ENCODE results near the gene FGF12. TPM values are rescaled to one million over a fixed set of nuclear protein-coding genes. Genes with fewer than 3 reads are reported as not detected.

The FGF12 gene
- total RNA-seq, 4 donors from 2014 or later, result 0.42 to 1.5 (median 0.62) TPM

DNA sequence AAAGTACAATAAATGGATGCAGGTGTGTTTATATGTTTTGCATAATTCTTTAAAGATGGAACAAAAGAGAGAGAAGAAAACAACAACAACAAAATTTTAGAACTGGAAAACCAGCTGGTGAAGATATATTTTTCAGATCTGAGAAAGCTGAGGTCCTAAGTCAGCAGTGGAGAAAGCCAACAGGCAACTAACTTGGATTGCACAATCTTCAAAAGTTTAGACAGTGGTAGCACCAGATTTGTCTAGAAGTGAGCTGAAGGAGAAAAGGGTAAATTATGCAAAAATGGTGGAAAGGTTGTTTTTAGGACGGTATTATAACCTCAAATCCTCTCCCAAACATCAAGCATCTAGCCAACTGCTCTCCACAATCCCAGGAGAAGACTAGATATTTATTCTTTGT is 17.0 kb downstream of the FGF12 start:
- Histone ChIP-seq H3K9me3 (no peaks in the 10 kb centered on the region), H3K27me3 (no peaks in the 10 kb centered on the region), H3K4me3 (no peak overlapping the region), H3K36me3 (no peaks in the 10 kb centered on the region), H3K4me1 (no peaks in the 10 kb centered on the region), H3K27ac (no peak overlapping the region)
- DNase-seq (ENCODE audit: low spot score in 2 of 2), result no peak
- WGBS, 2 donors, result 56 to 69% methylated on average over 1 of the region's 1 CpG
- TF ChIP-seq EP300 (IDR thresholded peaks at IDR 0.05) (no peak), CTCF (IDR thresholded peaks at IDR 0.05) (no peak), POLR2A (IDR thresholded peaks at IDR 0.05) (no peak)

DNA sequence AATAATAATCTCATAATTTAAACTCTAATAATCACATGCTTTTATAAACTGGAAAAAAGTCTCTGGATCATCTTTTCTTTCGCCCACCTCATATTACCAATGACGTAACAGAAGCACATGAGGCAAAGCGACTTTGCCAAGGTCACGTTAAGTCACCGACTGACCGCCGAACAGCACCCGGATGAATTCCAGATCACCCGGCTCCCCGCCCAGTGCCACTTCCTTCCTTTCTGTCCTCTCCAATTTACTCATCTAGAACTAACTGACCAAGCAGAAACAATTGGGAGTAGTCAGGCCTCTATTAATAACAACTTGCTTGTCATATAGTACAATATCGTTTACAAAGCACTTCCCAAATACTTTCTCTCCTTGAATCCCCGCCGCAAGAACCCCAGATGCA is 21.1 kb downstream of the FGF12 start:
- Histone ChIP-seq H3K9me3 (no peaks in the 10 kb centered on the region), H3K27me3 (no peaks in the 10 kb centered on the region), H3K27ac (no peak overlapping the region), H3K4me3 (no peak overlapping the region), H3K4me1 (no peaks in the 10 kb centered on the region), H3K36me3 (no peaks in the 10 kb centered on the region)
- no peak for DNase-seq (ENCODE audit: low spot score in 2 of 2)
- 89 to 90% methylated on average over 13 of the region's 13 CpGs for WGBS, 2 donors
- TF ChIP-seq POLR2A (IDR thresholded peaks at IDR 0.05), result no peak
- TF ChIP-seq EP300 (IDR thresholded peaks at IDR 0.05), result no peak
- no peak for TF ChIP-seq CTCF (IDR thresholded peaks at IDR 0.05)

GRCh38 chr3:192700885-192701284 is 26.5 kb downstream of the FGF12 start:
- no peak for DNase-seq (ENCODE audit: low spot score in 2 of 2)
- H3K4me1 ChIP-seq, result no peaks in the 10 kb centered on the region
- TF ChIP-seq EP300 (IDR thresholded peaks at IDR 0.05) (no peak), CTCF (IDR thresholded peaks at IDR 0.05) (no peak), POLR2A (IDR thresholded peaks at IDR 0.05) (no peak)
- no peaks in the 10 kb centered on the region for H3K27me3 ChIP-seq
- no peaks in the 10 kb centered on the region for H3K36me3 ChIP-seq
- no peak overlapping the region for H3K4me3 ChIP-seq
- H3K27ac ChIP-seq, result no peak overlapping the region
- H3K9me3 ChIP-seq, result no peaks in the 10 kb centered on the region

DNA sequence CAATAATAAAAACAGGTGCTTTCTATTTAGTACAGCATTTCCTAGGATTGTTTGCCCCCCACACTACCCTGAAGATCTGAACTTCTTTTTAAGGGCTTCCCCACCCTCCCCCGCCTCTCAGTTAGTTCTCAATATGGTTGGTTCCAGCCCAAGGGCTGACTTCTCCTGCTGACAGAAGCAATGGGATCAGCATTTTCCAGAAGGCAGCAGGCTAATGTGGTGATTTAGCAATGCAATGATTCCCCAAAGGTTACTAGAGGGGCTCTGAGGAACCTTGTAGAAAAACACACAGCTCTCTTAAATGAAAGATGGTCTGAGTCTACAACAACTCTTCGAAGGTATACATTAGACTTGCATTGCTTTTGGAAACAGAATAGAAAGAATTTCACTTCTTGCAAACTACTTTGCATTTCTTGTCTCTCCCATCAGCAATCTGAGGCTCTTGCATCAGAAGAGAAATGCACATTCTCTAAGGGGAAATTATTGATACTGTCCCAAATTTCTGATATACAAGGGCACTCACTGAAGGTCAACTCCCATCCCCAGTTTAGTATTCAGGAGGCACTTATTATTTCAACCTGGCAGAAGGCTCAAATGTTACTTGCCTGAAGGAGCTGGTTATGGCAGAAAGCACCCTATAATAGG is 30.3 kb downstream of the FGF12 start:
- WGBS, 2 donors, result 82 to 87% methylated on average over 2 of the region's 2 CpGs

More for the DNA sequence above, 30.3 kb downstream of the FGF12 start:
- Histone ChIP-seq H3K4me1 (no peaks in the 10 kb centered on the region), H3K36me3 (no peaks in the 10 kb centered on the region), H3K27me3 (no peaks in the 10 kb centered on the region), H3K9me3 (no peaks in the 10 kb centered on the region), H3K27ac (no peak overlapping the region), H3K4me3 (no peak overlapping the region)
- no peak for DNase-seq (ENCODE audit: low spot score in 2 of 2)
- no peak for TF ChIP-seq CTCF (IDR thresholded peaks at IDR 0.05)
- no peak for TF ChIP-seq EP300 (IDR thresholded peaks at IDR 0.05)
- TF ChIP-seq POLR2A (IDR thresholded peaks at IDR 0.05), result no peak

Data from tibial nerve (tissue), 4 donors.